Vein endothelial cell (primary cell): ENCODE results near the gene SPATA31A5. TPM values are rescaled to one million over a fixed set of nuclear protein-coding genes. Genes with fewer than 3 reads are reported as not detected.

Experiments used
- small RNA-seq: library from RNA; depleted of rRNA; stranded (forward); fragments of <200 nt; gene quantifications from one replicate; pipeline ENCODE3, GENCODE V24; 2012
- total RNA-seq: library from RNA; depleted of rRNA; stranded (reverse); fragments of >200 nt; gene quantifications from 2 replicates; pipeline ENCODE4 v1.2.3, GENCODE V29; 2012

SPATA31A5 gene
- total RNA-seq: not detected in 2 replicates

DNA sequence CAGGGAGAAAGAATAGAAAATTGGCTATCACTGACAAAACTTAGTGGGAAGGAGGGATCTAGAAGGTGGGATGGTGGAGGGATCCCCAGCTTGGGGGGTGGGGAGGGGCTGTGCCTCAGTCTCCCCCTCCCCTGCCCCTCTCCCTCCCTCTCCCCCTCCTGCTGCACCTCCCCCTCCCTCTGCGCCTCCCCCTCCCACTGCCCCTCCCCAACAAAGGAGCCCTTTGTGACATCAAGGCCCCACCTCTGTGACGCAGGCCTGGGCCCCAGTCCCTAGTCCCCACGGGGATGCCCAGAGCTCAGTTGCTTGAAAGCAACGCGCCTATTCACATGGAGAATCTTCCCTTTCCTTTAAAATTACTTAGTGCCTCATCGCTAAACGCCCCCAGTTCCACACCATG lies at the start of gene SPATA31A5:
TSS of gene SPATA31A5 (plus strand) at position 301 of the 400 bp plus-strand sequence. CDS start at position 330, 29 bp downstream.

Small RNAs within 50 kb of the gene (small RNA-seq; reads per million reads assigned to genes)
- gene AL590491.3: not detected
